ENCODE measurements around the gene MED27. TPM values are rescaled to one million over a fixed set of nuclear protein-coding genes. Genes with fewer than 3 reads are reported as not detected.
A peak's percentile ranks its signal among the peaks of the same experiment; 100 is the strongest.

The MED27 gene
- total RNA-seq, 4 donors from 2014 or later = 10.9 to 23.1 (median 13.5) TPM

DNA sequence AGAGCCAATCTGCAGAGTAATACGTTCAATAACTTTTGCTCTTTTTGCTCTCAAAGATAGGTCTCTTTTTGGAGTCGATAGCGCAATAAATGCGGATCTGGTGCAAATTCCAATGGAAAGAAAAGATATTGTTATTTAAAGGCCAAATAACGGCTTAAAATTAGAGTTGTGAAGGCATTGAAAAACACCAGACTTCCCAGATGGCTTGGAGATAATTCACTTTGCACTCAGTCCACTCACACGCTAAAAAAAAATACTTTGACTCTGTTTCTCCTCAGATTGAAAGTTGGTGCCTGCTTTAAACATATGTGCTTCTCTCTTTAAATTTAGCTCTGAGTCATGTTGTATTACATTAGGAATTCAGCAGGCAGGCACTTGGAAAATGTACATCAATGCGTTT is 19.5 kb upstream of the MED27 start:
- TF ChIP-seq CTCF (IDR thresholded peaks at IDR 0.05) = no peak
- DNase-seq (ENCODE audit: low spot score) (no peak), ATAC-seq (ENCODE audit: low FRiP score) (no peak)

DNA sequence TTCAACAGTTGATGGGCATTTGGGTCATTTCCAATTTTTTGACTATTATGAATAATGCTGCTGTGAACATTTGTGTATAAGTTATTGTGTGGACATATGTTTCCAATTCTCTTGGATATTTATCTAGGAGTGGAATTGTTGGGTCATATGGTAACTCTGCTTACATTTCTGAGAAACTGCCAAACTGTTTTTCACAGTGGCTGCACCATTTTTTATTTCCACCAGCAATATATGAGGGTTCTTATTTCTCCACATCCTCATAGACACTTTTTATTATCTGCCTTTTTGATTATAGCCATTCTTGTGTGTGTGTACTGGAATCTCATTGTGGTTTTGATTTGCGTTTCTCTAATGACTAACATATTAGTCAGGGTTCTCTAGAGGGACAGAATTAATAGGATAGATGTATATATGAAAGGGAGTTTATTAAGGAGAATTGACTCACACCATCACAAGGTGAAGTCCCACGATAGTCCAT is 14.7 kb upstream of the MED27 start:
- TF ChIP-seq CTCF (IDR thresholded peaks at IDR 0.05) = no peak
- no peak for ATAC-seq (ENCODE audit: low FRiP score)
- no peak for DNase-seq (ENCODE audit: low spot score)

- TF ChIP-seq CTCF (IDR thresholded peaks at IDR 0.05) = no peak
- ATAC-seq (ENCODE audit: low FRiP score) = no peak
Observed at GRCh38 chr9:132090771-132091170, 11.1 kb upstream of the MED27 start.

GRCh38 chr9:132087438-132088030 is 7.9 kb upstream of the MED27 start:
- TF ChIP-seq CTCF (IDR thresholded peaks at IDR 0.05) = no peak
- ATAC-seq (ENCODE audit: low FRiP score) = no peak

More at GRCh38 chr9:132090771-132091170, 11.1 kb upstream of the MED27 start:
- no peak for DNase-seq (ENCODE audit: low spot score)

GRCh38 chr9:132082188-132082587 is 2.5 kb upstream of the MED27 start:
- ATAC-seq (ENCODE audit: low FRiP score) (no peak), DNase-seq (ENCODE audit: low spot score) (no peak)
- TF ChIP-seq CTCF (IDR thresholded peaks at IDR 0.05) = no peak

More at GRCh38 chr9:132087438-132088030, 7.9 kb upstream of the MED27 start:
- no peak for DNase-seq (ENCODE audit: low spot score)

- no peak for DNase-seq (ENCODE audit: low spot score)
- TF ChIP-seq CTCF (IDR thresholded peaks at IDR 0.05) = no peak
- peak; percentile 46 for ATAC-seq (ENCODE audit: low FRiP score)
Observed at GRCh38 chr9:132078699-132079356, 839 bp downstream of the MED27 start.

All from omental fat pad (tissue), 4 donors.